Measurements from ENCODE around the gene TCF23.

The TCF23 gene

DNA sequence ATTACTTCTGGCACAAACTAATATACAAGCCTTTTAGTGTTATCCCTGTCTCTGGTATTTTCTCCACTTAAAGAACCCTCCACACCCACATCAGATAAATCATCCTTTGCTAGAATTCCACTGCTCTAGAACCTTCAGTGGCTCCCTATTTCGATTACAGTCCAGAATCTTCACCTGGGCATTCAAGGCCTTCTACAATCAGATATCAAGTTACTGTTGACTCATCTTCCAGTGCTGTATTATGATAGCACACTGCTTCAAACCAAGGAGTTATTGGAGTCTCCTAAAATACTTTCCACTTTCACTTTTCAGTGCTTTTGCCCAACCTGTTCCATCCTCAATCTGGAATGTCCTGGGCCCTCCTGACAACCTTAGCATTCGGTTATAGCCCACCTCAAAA is 33.3 kb upstream of the TCF23 start:
- no peak for TF ChIP-seq CTCF (IDR thresholded peaks at IDR 0.05)

DNA sequence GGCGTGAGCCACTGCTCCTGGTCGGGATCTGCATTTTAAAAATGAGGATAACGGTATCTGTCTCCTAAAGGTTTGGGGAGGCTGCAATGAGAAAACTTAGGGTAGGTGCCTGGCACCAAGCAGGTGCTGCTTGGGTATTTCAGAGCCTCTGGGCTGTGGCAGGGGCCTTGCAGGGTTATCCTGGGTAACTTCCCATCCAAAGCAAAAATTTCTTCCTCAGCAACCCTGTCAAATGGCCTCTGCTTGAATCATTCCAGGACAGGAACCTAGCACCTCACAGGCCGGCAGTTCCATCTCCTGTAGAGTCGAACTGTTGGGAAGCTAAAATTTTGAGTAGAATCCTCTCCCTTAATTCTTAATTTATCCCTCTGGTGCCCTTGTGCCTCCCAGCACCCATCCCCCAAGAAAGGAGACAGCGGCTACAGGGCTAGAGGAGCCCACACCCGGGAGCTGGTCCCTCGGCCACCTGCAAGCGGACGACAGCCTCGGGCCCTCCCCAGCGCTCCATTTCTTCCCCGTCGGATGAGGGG is 30.7 kb upstream of the TCF23 start:
- TF ChIP-seq CTCF (IDR thresholded peaks at IDR 0.05), result no peak

DNA sequence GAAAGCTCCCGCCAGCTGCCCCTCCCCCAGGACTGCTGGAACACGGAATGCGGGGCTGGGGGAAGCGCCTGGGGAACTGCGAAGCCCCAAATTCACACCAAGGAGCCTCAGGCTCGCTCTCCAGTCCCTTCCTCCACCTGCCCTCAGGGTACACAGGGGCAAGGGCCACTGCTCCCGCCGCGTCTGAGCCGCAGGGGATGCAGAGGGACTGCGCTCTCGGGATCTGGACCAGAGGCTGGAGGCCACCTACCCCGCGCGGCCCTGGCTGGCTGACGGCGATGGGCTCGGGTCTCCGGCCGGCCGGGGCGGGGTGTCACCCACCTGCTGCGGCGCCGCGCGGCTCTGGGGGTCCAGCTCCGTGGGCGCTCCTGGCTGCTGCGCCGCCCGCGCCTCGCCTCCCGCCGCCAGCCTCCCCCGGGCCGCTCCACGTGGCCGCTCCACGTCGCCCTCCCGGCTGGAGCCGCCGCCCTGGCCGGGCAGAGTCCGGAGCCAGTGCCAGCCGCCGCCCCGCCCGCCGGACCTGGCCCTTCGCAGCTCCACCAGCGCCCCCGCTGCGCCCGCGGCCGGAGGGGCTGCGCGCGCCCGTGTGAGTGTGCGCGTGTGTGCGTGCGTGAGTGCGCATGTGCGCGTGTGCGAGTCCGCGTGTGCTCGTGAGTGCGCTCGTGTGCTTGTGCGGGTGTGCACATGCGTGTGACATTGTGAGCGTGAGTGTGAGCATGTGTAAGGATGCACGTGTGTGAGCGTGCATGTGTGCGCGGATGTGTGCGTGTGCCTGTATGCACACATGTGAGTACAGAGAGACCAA is 30.1 kb upstream of the TCF23 start, which contains the start of gene CGREF1:
Gene CGREF1, minus strand, starts transcription at position 604 of the 805 bp plus-strand sequence. CDS start 14,762 bp downstream, outside the sequence.
- no peak for TF ChIP-seq CTCF (IDR thresholded peaks at IDR 0.05)

DNA sequence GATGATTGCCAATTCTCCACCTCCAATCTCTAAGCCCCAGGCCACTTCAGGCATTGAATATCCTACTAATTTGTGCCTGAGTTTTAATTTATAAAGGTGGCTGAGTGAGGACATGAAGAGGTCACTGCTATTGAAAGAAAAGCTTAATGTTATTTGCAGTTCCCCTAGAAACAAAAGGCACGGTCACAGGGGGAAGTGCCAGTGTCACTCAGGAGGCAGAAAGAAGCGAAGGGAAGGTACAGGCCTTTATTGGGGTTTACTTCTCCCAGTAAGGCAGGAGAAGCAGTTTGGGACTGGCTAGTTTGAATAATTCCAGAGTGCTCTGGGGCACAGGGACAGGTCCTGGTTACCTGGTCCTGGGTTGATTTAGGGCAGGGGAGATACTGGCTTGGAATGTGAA is 26.9 kb upstream of the TCF23 start:
- TF ChIP-seq CTCF (IDR thresholded peaks at IDR 0.05), result no peak

- TF ChIP-seq CTCF (IDR thresholded peaks at IDR 0.05), result no peak
Observed at GRCh38 chr2:27122791-27123190, 26.0 kb upstream of the TCF23 start.

DNA sequence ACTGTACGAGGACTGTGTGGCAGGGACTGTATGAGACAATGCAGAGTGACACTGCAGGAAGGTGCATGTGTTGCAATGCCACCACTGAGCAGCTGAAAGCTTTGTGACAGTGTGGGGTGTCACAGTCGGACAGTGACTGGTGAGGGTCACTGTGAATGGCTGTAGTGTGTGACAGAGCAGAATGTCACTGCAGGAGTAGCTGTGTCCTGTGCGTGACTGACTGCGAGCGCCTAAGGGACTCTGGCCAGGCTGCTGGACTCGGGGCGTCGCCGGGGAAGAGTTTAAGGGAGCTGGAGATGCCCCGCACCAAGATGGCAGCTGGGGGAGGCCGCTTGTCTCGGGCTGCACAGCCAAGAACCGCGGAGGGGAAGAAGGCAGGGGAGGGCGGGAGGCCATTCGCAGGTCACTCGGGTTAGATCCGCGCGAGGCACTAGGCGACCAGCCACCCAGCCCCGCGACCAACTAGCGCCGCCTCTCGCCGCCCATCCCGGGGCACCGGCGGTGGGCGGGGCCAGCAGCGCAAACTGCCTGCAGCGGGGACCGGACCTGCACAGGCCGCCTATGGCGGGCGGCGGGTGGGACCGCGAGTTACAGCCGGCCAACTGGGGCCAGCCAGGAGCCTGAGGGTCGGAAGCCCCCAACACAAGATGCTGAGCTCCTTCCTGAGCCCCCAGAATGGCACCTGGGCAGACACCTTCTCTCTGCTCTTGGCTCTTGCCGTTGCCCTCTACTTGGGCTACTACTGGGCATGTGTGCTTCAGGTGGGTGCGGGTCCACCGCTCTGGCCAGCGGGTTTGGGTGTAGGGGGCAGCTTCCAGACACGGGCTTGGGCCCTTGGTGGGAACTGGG is 25.3 kb upstream of the TCF23 start, which contains the start of gene ABHD1:
Gene ABHD1, plus strand, starts transcription at position 514 of the 849 bp plus-strand sequence. Its CDS starts 134 bp downstream, at position 648.
- TF ChIP-seq CTCF (IDR thresholded peaks at IDR 0.05), result no peak

DNA sequence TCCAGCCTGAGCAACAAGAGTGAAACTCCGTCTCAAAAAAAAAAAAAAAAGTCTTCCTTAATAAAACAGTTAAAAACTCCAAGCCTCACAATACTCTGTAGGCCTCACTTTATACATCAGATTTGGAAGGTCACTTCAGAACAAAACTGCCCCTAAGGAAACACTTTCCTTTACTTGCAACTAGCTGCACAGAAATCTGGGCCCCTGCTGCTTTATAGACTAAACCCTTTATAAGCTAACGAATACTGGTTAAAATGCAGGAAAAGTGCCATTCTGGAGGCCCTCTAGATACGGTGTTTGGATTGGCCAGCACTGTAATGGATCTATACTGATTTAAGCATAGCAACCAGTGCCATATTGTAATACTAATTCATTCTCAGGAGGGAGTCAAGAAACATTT is 23.7 kb upstream of the TCF23 start:
- TF ChIP-seq CTCF (IDR thresholded peaks at IDR 0.05), result no peak
